LNCaP clone FGC (cell line): ENCODE results near the gene IFT43.

Source experiments
- DNase-seq: peaks from one replicate; pipeline ENCODE4 v3.0.0-alpha.2; 2011; ENCODE audit warnings: low read depth
- H3K4me3 ChIP-seq: 2 replicates; pipeline ENCODE4 v1.5.1; 2011; ENCODE audit warnings: mild to moderate bottlenecking, low read depth, low read length, control low read depth
- TF ChIP-seq, protein P1 (sequence below): IDR thresholded peaks from 2 replicates; pipeline ENCODE4 v1.5.1; 2012; ENCODE audit warnings: mild to moderate bottlenecking; ENCODE audit not compliant: control insufficient read depth, insufficient read depth; ENCODE audit errors: extremely low read depth

The IFT43 gene

GRCh38 chr14:76090616-76091391, 105.2 kb downstream of the IFT43 start:
- no peak for DNase-seq
- TF ChIP-seq, protein P1, sequence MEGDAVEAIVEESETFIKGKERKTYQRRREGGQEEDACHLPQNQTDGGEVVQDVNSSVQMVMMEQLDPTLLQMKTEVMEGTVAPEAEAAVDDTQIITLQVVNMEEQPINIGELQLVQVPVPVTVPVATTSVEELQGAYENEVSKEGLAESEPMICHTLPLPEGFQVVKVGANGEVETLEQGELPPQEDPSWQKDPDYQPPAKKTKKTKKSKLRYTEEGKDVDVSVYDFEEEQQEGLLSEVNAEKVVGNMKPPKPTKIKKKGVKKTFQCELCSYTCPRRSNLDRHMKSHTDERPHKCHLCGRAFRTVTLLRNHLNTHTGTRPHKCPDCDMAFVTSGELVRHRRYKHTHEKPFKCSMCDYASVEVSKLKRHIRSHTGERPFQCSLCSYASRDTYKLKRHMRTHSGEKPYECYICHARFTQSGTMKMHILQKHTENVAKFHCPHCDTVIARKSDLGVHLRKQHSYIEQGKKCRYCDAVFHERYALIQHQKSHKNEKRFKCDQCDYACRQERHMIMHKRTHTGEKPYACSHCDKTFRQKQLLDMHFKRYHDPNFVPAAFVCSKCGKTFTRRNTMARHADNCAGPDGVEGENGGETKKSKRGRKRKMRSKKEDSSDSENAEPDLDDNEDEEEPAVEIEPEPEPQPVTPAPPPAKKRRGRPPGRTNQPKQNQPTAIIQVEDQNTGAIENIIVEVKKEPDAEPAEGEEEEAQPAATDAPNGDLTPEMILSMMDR, result no peak
- no peak overlapping the region for H3K4me3 ChIP-seq

DNA sequence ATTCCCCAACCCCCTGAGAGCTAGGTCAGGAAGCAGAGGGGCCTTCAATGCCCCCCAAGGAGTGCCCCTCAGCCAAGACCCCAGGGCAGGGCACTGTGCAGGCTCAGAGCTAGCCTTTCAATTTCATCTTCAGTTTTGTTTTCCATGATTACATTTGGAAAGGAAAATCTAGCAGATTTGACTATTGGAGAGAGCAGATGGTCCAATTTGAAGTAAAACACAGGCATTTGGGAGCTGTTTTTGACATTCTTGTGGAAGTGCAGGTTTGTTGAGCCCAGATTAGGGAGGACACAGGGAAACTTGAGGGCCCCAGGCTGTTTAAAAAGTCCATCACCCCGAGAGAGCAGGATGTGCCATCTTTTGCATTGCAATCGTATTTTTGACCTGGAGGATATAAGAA, 107.5 kb downstream of the IFT43 start:
- TF ChIP-seq, protein P1, result no peak
- no peak for DNase-seq
- H3K4me3 ChIP-seq, result no peak overlapping the region

- no peak for DNase-seq
- TF ChIP-seq, protein P1, result no peak
- H3K4me3 ChIP-seq, result no peak overlapping the region
Measured at GRCh38 chr14:76096257-76096656, 110.7 kb downstream of the IFT43 start.

- no peak overlapping the region for H3K4me3 ChIP-seq
- TF ChIP-seq, protein P1, result no peak
- no peak for DNase-seq
Measured at GRCh38 chr14:76097547-76097946, 112.0 kb downstream of the IFT43 start.

GRCh38 chr14:76098047-76098446, 112.5 kb downstream of the IFT43 start:
- no peak overlapping the region for H3K4me3 ChIP-seq
- TF ChIP-seq, protein P1, result no peak
- DNase-seq, result no peak

DNA sequence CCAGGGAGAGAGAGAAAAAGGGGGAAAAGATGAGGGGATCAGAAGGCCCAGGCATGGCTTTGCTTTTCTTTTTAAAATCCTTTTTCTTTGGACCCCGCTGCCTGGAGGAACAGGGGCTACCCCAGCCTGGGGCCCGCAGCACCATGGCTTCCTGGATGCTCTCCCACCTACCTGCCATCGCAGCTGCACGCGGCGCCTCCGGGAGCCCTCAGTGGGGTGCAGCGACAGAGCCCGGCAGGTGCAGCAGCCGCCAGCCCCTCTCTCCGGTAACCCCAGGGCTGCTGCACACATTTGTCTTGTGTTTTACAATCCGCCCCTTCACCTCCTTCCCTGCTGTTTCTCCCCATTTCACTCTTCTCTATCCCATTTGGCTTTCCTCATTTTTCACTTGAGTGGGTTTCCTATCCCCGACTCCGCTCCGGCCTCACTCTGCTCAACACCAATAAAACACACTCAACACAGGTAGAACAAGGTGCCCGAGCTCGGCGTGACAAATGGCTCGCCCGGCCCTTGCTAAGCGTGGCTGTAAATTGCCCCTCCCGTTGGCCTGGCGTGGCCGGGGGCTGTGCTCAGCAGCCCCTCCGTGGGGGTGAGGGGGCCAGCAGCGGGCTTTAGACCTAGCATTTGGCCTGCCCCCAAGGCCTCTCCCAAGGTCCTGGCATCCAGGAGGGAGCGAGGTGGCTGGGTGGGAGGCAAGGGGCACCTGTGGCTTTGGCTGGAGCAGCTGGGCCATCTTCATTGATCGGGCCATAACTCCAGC, 113.5 kb downstream of the IFT43 start:
- H3K4me3 ChIP-seq, result no peak overlapping the region
- TF ChIP-seq, protein P1, result no peak
- DNase-seq, result no peak
